PFSK-1 (cell line): ENCODE measurements around the gene FAM184B.

Experiments
- POLR2AphosphoS5 ChIP-seq: IDR thresholded peaks from 2 replicates; pipeline ENCODE4 v1.6.1; 2012; ENCODE audit warnings: low read depth, mild to moderate bottlenecking, control low read depth, low read length, moderate library complexity
- TAF1 ChIP-seq: IDR thresholded peaks from 2 replicates; pipeline ENCODE4 v1.6.1; 2012; ENCODE audit warnings: low read length, control low read depth, borderline replicate concordance; ENCODE audit not compliant: insufficient read depth
- TF ChIP-seq, protein P1 (sequence below), 2 experiments: IDR thresholded peaks; 2 replicates each; pipeline versions ENCODE4 v1.6.1 to v1.8.0; 2011 to 2012; ENCODE audit warnings: low read depth in 2 of 2, low read length in 2 of 2, control low read depth in 1 of 2, inconsistent platforms in 1 of 2, mild to moderate bottlenecking in 1 of 2, moderate library complexity in 1 of 2; ENCODE audit not compliant: insufficient read depth in 1 of 2

DNA sequence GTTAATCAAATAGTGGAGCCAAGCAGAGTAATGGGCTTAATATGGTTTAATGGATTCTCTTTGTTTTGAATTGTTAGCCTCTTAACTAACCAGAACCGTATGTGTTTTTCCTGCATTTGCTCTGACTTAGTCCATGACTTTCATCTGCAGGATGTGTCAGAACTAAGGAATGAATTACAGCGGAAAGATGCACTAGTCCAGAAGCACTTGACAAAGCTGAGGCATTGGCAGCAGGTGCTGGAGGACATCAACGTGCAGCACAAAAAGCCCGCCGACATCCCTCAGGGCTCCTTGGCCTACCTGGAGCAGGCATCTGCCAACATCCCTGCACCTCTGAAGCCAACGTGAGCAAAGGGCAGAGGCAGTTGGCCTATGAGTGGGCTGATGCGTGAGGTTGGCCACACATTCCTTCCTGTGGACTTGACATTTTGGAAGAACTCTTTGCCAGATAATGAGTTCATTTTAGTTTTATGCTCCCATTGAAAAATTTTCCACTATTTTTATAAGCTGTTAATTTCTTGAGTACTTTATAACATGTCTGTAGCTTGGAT lies 157.9 kb downstream of the FAM184B start:
- no peak for TF ChIP-seq TAF1
- no peak for TF ChIP-seq POLR2AphosphoS5
- TF ChIP-seq, protein P1, sequence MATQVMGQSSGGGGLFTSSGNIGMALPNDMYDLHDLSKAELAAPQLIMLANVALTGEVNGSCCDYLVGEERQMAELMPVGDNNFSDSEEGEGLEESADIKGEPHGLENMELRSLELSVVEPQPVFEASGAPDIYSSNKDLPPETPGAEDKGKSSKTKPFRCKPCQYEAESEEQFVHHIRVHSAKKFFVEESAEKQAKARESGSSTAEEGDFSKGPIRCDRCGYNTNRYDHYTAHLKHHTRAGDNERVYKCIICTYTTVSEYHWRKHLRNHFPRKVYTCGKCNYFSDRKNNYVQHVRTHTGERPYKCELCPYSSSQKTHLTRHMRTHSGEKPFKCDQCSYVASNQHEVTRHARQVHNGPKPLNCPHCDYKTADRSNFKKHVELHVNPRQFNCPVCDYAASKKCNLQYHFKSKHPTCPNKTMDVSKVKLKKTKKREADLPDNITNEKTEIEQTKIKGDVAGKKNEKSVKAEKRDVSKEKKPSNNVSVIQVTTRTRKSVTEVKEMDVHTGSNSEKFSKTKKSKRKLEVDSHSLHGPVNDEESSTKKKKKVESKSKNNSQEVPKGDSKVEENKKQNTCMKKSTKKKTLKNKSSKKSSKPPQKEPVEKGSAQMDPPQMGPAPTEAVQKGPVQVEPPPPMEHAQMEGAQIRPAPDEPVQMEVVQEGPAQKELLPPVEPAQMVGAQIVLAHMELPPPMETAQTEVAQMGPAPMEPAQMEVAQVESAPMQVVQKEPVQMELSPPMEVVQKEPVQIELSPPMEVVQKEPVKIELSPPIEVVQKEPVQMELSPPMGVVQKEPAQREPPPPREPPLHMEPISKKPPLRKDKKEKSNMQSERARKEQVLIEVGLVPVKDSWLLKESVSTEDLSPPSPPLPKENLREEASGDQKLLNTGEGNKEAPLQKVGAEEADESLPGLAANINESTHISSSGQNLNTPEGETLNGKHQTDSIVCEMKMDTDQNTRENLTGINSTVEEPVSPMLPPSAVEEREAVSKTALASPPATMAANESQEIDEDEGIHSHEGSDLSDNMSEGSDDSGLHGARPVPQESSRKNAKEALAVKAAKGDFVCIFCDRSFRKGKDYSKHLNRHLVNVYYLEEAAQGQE (IDR thresholded peaks at IDR 0.05; ENCODE audit: insufficient read depth in 1 of 2, low read depth in 2 of 2, low read length in 2 of 2): no peak
